Brain microvascular endothelial cell (primary cell): ENCODE measurements around the gene DGKB.

Source experiments
- DNase-seq: peaks from one replicate; pipeline ENCODE4 v3.0.0-alpha.2; 2020
- H3K27ac ChIP-seq: fragments of 250-450 bp; sonication (Bioruptor Pico); 2 replicates; pipeline ENCODE4 v1.5.1; 2020; ENCODE audit warnings: mild to moderate bottlenecking, moderate library complexity
- H3K27me3 ChIP-seq: fragments of 250-450 bp; sonication (Bioruptor Pico); replicated peaks from 2 replicates; pipeline ENCODE4 v1.5.1; 2020; ENCODE audit warnings: mild to moderate bottlenecking
- H3K36me3 ChIP-seq: fragments of 250-450 bp; sonication (Bioruptor Pico); replicated peaks from 2 replicates; pipeline ENCODE4 v1.5.1; 2020; ENCODE audit warnings: mild to moderate bottlenecking
- H3K4me3 ChIP-seq: 2 replicates; pipeline ENCODE4 v1.5.1; 2011; ENCODE audit warnings: low read depth, mild to moderate bottlenecking, control low read depth, low read length, moderate library complexity
- CTCF ChIP-seq: IDR thresholded peaks from 2 replicates; pipeline ENCODE4 v1.5.1; 2011; ENCODE audit warnings: low read depth, mild to moderate bottlenecking, moderate library complexity, low read length, control low read depth, inconsistent platforms; ENCODE audit errors: missing control alignments
- in situ Hi-C: cut with HindIII; loops from 2 replicates; pipeline ENCODE4 v1.10.0; 2017; ENCODE audit warnings: low sequenced_read_pairs, low pct_ligation_motif_present

The DGKB gene

GRCh38 chr7:14497390-14497789 is 405.2 kb downstream of the DGKB start:
- no peaks in the 10 kb centered on the region for H3K36me3 ChIP-seq
- no peak overlapping the region for H3K27ac ChIP-seq
- no peak for DNase-seq
- no peaks in the 10 kb centered on the region for H3K27me3 ChIP-seq
- TF ChIP-seq CTCF: no peak
- in situ Hi-C loops: no loop called here
- no peak overlapping the region for H3K4me3 ChIP-seq

GRCh38 chr7:14495633-14496032 is 406.9 kb downstream of the DGKB start:
- in situ Hi-C loops: no loop called here
- H3K36me3 ChIP-seq: no peaks in the 10 kb centered on the region
- H3K27ac ChIP-seq: no peak overlapping the region
- no peaks in the 10 kb centered on the region for H3K27me3 ChIP-seq
- DNase-seq: no peak
- TF ChIP-seq CTCF: no peak
- no peak overlapping the region for H3K4me3 ChIP-seq

DNA sequence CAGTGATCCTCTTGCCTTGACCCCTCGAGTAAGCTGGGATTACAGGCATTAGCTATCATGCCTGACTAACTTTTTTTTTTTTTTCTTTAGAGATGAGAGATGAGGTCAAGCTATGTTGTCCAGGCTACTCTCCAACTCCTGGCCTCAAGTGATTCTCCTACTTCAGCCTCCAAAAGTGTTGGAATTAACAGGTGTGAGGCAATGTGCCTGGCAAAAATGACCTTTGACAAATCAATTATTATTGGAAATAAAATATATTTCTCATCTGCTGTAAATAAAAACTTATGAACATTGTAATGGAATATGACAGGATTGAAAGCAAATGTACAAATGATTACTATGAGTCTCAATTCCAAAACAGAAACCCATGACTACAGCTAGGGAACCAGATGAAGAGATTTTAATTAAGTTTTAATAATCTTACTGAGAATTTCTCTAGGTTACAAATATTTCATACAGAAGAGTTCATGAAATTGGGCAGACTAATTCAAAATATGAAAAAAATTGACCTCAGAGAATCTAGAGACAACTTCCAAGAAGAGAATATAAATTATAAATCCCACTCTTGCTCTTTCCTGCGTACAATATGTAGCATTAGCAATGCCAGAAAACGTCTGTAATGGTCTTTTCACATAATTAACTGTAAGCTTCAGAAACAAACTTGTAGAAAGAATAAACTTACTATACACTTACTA is 414.7 kb downstream of the DGKB start:
- no peak for TF ChIP-seq CTCF
- H3K4me3 ChIP-seq: no peak overlapping the region
- in situ Hi-C loops: no loop called here
- H3K27me3 ChIP-seq: no peaks in the 10 kb centered on the region
- no peak for DNase-seq
- no peaks in the 10 kb centered on the region for H3K36me3 ChIP-seq
- H3K27ac ChIP-seq: no peak overlapping the region

DNA sequence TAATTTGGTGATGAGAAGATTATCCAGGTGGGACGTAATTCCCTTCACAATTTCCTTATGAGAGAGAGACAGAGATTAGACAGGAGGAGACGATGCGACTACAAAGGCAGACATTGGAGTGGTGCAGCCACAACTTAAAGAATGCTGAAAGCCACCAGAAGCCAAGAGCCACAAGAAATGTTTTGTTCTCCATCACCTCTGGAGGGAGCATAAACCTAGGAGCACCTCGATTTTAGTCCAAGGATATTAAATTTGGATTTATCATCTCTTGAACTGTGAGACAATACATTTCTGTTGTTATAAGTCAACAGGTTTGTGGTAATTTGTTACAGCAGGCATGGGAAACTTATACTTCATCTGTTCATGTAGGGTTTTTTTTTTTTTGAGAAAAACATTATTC is 418.9 kb downstream of the DGKB start:
- no peak overlapping the region for H3K27ac ChIP-seq
- no peak for TF ChIP-seq CTCF
- in situ Hi-C loops: no loop called here
- no peaks in the 10 kb centered on the region for H3K27me3 ChIP-seq
- no peak for DNase-seq
- no peaks in the 10 kb centered on the region for H3K36me3 ChIP-seq
- H3K4me3 ChIP-seq: no peak overlapping the region

DNA sequence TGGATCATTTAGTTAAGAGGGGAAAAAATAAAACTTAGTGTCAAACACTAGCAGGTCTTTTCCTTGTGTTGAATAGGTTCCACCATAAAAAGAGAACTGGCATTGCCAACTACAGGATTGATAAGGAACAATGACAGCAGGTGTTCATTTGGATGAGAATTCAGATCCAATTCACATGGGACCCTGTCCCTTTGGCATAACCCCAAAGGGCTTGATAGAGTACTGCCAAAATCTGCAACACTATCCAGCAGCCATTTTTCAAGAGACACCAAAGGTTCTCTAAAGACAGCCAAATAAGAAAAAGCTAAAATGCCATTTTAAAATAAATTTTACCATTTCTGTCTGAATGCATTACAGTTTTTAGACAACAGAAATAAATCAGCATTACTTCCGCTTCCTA is 422.3 kb downstream of the DGKB start:
- no peak for TF ChIP-seq CTCF
- no peaks in the 10 kb centered on the region for H3K36me3 ChIP-seq
- H3K4me3 ChIP-seq: no peak overlapping the region
- no peaks in the 10 kb centered on the region for H3K27me3 ChIP-seq
- no peak for DNase-seq
- H3K27ac ChIP-seq: no peak overlapping the region
- in situ Hi-C loops: no loop called here
